C4-2B (cell line): Measurements from ENCODE around the gene ABHD2.

Experiments used
- ZFX ChIP-seq: fragments of 450-650 bp; IDR thresholded peaks from 2 replicates; pipeline ENCODE4 v1.6.1; 2017
- TF ChIP-seq, protein P1 (sequence below): fragments of 450-650 bp; conservative IDR thresholded peaks from 2 replicates; pipeline ENCODE4 v1.5.1; 2017; ENCODE audit warnings: mild to moderate bottlenecking

DNA sequence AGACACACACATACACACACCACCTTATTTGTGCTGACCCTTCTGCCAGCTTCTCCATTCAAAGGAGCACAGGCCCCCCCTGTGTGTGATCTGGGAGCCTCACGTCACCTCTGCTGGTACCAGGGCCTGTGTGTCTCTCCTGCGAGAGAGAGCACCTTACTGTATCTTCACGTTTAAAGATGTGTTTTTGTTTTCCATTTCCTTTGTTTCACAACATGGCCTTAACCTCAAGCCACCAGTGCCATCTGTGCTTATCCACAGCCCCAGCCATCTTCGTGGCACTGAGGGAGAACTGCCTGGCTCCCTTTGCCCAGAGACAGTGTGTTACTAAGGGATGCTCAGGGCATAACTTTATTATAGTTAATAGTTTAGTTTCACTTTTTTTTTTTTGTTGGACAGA, 52.3 kb downstream of the ABHD2 start:
- TF ChIP-seq, protein P1, sequence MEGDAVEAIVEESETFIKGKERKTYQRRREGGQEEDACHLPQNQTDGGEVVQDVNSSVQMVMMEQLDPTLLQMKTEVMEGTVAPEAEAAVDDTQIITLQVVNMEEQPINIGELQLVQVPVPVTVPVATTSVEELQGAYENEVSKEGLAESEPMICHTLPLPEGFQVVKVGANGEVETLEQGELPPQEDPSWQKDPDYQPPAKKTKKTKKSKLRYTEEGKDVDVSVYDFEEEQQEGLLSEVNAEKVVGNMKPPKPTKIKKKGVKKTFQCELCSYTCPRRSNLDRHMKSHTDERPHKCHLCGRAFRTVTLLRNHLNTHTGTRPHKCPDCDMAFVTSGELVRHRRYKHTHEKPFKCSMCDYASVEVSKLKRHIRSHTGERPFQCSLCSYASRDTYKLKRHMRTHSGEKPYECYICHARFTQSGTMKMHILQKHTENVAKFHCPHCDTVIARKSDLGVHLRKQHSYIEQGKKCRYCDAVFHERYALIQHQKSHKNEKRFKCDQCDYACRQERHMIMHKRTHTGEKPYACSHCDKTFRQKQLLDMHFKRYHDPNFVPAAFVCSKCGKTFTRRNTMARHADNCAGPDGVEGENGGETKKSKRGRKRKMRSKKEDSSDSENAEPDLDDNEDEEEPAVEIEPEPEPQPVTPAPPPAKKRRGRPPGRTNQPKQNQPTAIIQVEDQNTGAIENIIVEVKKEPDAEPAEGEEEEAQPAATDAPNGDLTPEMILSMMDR, result no peak
- no peak for TF ChIP-seq ZFX
